ENCODE measurements around the gene F10.

Gene F10

GRCh38 chr13:113116206-113116800 is 6.3 kb upstream of the F10 start:
- Mint-ChIP-seq H3K27ac (no peak overlapping the region), H3K27me3 (peaks cover 30% of the 10 kb centered on the region), H3K4me1 (no peaks in the 10 kb centered on the region), H3K36me3 (no peaks in the 10 kb centered on the region), H3K4me3 (no peak overlapping the region), H3K9me3 (no peaks in the 10 kb centered on the region)
- ATAC-seq = no peak

DNA sequence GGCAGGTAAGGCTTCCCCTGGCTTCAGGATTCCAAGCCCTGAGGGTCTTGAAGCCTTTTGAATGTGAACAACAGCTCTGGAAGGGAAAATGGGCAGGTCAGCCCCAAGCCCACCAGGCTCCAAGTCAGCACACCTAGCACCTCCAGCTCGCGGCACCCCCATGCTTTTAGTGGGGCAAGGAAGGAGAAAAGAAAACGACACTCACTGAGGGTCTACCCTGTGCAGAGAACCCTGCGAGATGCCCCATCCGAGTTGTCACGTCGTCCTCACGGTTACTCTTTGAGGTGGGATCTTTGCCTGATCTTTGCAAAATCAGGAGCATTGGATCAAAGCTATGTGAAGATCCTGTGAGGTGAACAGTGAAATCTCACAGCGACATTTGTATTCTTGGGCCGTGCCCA is 5.7 kb upstream of the F10 start:
- no peaks in the 10 kb centered on the region for H3K9me3 Mint-ChIP-seq
- no peak overlapping the region for H3K27ac Mint-ChIP-seq
- no peak for ATAC-seq
- no peaks in the 10 kb centered on the region for H3K36me3 Mint-ChIP-seq
- H3K4me3 Mint-ChIP-seq = no peak overlapping the region
- H3K4me1 Mint-ChIP-seq = no peaks in the 10 kb centered on the region
- peaks cover 34% of the 10 kb centered on the region for H3K27me3 Mint-ChIP-seq

DNA sequence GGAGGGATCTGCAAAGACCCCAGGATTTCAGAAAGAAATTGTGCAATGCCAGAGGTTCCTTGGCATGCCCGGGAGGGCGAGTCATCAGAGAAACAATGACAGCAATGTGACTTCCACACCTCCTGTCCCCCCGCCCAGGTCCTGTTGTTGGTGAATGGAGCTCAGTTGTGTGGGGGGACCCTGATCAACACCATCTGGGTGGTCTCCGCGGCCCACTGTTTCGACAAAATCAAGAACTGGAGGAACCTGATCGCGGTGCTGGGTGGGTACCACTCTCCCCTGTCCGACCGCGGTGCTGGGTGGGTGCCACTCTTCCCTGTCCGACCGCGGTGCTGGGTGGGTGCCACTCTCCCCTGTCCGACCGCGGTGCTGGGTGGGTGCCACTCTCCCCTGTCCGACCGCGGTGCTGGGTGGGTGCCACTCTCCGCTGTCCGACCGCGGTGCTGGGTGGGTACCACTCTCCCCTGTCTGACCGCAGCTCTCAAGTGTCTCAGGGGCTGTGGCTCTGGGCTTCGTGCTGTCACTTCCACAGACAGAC is 5.2 kb upstream of the F10 start:
- no peak overlapping the region for H3K27ac Mint-ChIP-seq
- no peak for ATAC-seq
- H3K36me3 Mint-ChIP-seq = no peaks in the 10 kb centered on the region
- H3K9me3 Mint-ChIP-seq = no peaks in the 10 kb centered on the region
- no peaks in the 10 kb centered on the region for H3K4me1 Mint-ChIP-seq
- peaks cover 36% of the 10 kb centered on the region for H3K27me3 Mint-ChIP-seq
- H3K4me3 Mint-ChIP-seq = no peak overlapping the region

GRCh38 chr13:113117911-113118260 is 4.7 kb upstream of the F10 start:
- Mint-ChIP-seq H3K4me3 (no peak overlapping the region), H3K9me3 (no peaks in the 10 kb centered on the region), H3K27me3 (peaks cover 41% of the 10 kb centered on the region), H3K4me1 (no peaks in the 10 kb centered on the region), H3K36me3 (no peaks in the 10 kb centered on the region), H3K27ac (no peak overlapping the region)
- no peak for ATAC-seq

DNA sequence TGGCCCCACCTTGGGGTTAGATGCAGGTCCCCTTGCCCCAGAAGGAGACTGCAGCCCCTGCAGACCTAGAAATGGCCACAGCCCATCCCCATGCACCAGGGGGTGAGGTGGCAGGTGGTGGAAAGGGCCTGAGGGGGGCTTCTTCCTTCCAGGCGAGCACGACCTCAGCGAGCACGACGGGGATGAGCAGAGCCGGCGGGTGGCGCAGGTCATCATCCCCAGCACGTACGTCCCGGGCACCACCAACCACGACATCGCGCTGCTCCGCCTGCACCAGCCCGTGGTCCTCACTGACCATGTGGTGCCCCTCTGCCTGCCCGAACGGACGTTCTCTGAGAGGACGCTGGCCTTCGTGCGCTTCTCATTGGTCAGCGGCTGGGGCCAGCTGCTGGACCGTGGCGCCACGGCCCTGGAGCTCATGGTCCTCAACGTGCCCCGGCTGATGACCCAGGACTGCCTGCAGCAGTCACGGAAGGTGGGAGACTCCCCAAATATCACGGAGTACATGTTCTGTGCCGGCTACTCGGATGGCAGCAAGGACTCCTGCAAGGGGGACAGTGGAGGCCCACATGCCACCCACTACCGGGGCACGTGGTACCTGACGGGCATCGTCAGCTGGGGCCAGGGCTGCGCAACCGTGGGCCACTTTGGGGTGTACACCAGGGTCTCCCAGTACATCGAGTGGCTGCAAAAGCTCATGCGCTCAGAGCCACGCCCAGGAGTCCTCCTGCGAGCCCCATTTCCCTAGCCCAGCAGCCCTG is 4.2 kb upstream of the F10 start:
- no peaks in the 10 kb centered on the region for H3K4me1 Mint-ChIP-seq

GRCh38 chr13:113119166-113119821 is 3.3 kb upstream of the F10 start:
- no peak overlapping the region for H3K27ac Mint-ChIP-seq
- H3K27me3 Mint-ChIP-seq = peaks cover 54% of the 10 kb centered on the region
- H3K9me3 Mint-ChIP-seq = no peaks in the 10 kb centered on the region
- no peak overlapping the region for H3K4me3 Mint-ChIP-seq
- no peak for ATAC-seq
- no peaks in the 10 kb centered on the region for H3K4me1 Mint-ChIP-seq
- H3K36me3 Mint-ChIP-seq = no peaks in the 10 kb centered on the region

More for the DNA sequence above, 4.2 kb upstream of the F10 start:
- no peaks in the 10 kb centered on the region for H3K36me3 Mint-ChIP-seq
- peaks cover 46% of the 10 kb centered on the region for H3K27me3 Mint-ChIP-seq
- H3K27ac Mint-ChIP-seq = no peak overlapping the region
- no peaks in the 10 kb centered on the region for H3K9me3 Mint-ChIP-seq
- no peak overlapping the region for H3K4me3 Mint-ChIP-seq
- ATAC-seq = no peak

- no peaks in the 10 kb centered on the region for H3K4me1 Mint-ChIP-seq
- no peak overlapping the region for H3K4me3 Mint-ChIP-seq
- ATAC-seq = no peak
- H3K27ac Mint-ChIP-seq = no peak overlapping the region
- peaks cover 54% of the 10 kb centered on the region for H3K27me3 Mint-ChIP-seq
- no peaks in the 10 kb centered on the region for H3K9me3 Mint-ChIP-seq
- H3K36me3 Mint-ChIP-seq = no peaks in the 10 kb centered on the region
These were observed 2.8 kb upstream of the F10 start for GRCh38 chr13:113119822-113120189.

DNA sequence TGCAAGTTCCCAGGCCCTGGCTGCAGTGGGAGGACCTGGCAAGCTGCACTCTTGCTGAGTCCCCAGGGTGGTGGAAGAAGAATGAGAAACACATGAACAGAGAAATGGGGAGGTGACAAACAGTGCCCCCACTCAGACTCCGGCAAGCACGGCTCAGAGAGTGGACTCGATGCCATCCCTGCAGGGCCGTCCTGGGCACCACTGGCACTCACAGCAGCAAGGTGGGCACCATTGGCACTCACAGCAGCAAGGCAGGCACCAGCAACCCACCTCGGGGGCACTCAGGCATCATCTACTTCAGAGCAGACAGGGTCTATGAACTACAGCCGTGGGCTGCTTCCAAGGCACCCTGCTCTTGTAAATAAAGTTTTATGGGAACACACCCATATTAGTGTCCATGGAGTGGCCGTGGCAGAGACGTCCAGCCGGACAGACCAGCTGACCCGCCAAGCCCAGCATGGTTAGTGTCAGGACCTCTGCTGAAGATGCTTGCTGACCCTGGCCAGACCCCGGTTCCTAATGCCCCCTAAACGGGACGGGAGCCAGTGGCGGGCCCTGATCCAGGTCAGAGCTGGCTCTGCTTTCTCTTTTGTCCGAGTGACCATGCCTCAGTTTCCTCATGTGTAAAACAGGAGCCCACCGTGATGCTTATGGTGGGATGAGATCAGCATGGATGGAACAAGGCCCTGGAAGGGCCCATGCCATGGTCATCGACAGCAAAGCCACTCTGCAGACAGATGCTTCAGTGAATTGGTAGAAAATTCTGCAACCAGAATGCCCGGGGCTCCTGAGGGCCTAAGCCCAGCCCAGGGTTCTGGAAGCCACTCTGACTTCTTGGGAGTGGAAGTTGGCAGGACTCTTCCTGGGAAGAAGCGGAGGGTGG is 2.1 kb upstream of the F10 start:
- no peaks in the 10 kb centered on the region for H3K36me3 Mint-ChIP-seq
- H3K27ac Mint-ChIP-seq = no peak overlapping the region
- no peaks in the 10 kb centered on the region for H3K4me1 Mint-ChIP-seq
- no peaks in the 10 kb centered on the region for H3K9me3 Mint-ChIP-seq
- ATAC-seq = no peak
- H3K27me3 Mint-ChIP-seq = peaks cover 57% of the 10 kb centered on the region
- H3K4me3 Mint-ChIP-seq = no peak overlapping the region

DNA sequence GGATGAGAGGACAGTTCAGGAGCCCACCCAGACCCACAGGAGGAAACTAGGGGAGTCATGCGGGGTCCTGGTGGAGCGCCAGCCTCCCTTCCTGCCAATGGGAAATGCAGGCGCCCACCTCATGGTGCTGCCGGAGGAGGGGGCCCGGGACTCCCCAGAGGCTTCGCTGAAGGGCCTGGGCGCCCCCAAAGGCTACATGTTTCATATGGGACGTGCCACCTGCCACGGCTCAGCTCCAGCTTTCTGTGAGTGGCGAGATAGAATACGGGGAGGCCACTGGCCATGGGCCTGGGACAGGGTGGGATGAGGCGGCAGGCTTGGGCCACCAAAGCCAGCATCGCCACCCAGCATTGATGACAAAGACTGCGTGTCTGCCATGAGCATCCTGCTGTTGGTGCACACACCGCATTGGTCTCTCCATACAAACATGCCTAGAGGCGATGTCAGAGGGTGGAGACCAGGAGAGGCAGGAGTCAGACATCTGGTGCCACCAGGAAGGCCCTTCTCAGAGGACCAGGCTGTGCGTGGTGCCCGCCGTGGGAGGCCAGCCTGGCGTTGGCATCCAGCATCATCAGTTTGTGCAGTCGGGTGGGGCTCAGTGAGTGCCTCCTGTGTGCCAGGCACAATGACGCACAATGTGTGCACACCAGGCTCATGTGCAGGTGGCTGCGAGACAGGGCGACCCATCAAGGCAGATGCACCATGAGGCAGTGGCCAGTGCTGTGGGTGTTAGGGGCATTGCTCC is 1.2 kb upstream of the F10 start:
- Mint-ChIP-seq H3K27ac (no peak overlapping the region), H3K27me3 (peaks cover 65% of the 10 kb centered on the region), H3K4me1 (no peaks in the 10 kb centered on the region), H3K36me3 (no peaks in the 10 kb centered on the region), H3K9me3 (no peaks in the 10 kb centered on the region), H3K4me3 (no peak overlapping the region)
- no peak for ATAC-seq

- Mint-ChIP-seq H3K4me1 (no peaks in the 10 kb centered on the region), H3K9me3 (no peaks in the 10 kb centered on the region), H3K27me3 (peaks cover 68% of the 10 kb centered on the region), H3K4me3 (no peak overlapping the region), H3K36me3 (no peaks in the 10 kb centered on the region), H3K27ac (no peak overlapping the region)
- no peak for ATAC-seq
These were observed 599 bp upstream of the F10 start for GRCh38 chr13:113121928-113122471.

GRCh38 chr13:113123226-113124201 is 915 bp downstream of the F10 start:
- Mint-ChIP-seq H3K36me3 (no peaks in the 10 kb centered on the region), H3K4me3 (no peak overlapping the region), H3K27me3 (peaks cover 81% of the 10 kb centered on the region), H3K4me1 (no peaks in the 10 kb centered on the region), H3K27ac (no peak overlapping the region), H3K9me3 (no peaks in the 10 kb centered on the region)
- ATAC-seq = no peak

GRCh38 chr13:113124211-113124970 is 1.8 kb downstream of the F10 start:
- Mint-ChIP-seq H3K27me3 (peaks cover 81% of the 10 kb centered on the region), H3K27ac (no peak overlapping the region), H3K4me3 (no peak overlapping the region), H3K9me3 (no peaks in the 10 kb centered on the region), H3K36me3 (no peaks in the 10 kb centered on the region), H3K4me1 (no peaks in the 10 kb centered on the region)
- ATAC-seq = no peak

All from stimulated activated memory B cell treated with anti-CD40 and anti-IgM and Interleukin-4, amounts not matched to agents 10 μg/mL and 1 μg/mL and 100 μg/mL, for 72 hours (primary cell).